ENCODE data around the gene THOC7. TPM values are rescaled to one million over a fixed set of nuclear protein-coding genes. Genes with fewer than 3 reads are reported as not detected.

THOC7 gene
- total RNA-seq (2022; extraction: Qiagen RNA extraction; ENCODE audit: low read depth), result 57.9 to 69.6 TPM (median 61.3 TPM) in 5 replicates

GRCh38 chr3:63863150-63864007 is at the start of gene THOC7, which contains the start of gene ATXN7:
Gene THOC7, minus strand, starts transcription at chr3:63863805. Its CDS starts 15 bp downstream, at chr3:63863790.
Gene ATXN7, plus strand, starts transcription at chr3:63863867. Its CDS starts 48,732 bp downstream, at chr3:63912599.

GRCh38 chr3:63911873-63912767 is 48.5 kb upstream of the THOC7 start, which contains the start of gene SCAANT1:
Gene SCAANT1, minus strand, starts transcription at chr3:63912383.

GRCh38 chr3:63819151-63819398 is 44.5 kb downstream of the THOC7 start, which contains the start of gene C3orf49:
Gene C3orf49, plus strand, starts transcription at chr3:63819299. Its CDS starts 173 bp downstream, at chr3:63819472.

Other genes starting within 250 kb of the THOC7 start
- gene SNTN, start 211.1 kb downstream of the THOC7 start, total RNA-seq (2022; extraction: Qiagen RNA extraction; ENCODE audit: low read depth), result not detected in 5 replicates
- gene C3orf49, start 44.5 kb downstream of the THOC7 start, total RNA-seq (2022; extraction: Qiagen RNA extraction; ENCODE audit: low read depth), result not detected in 5 replicates
- 2.9 to 5.9 TPM (median 4.0 TPM) in 5 replicates for gene ATXN7, start 62 bp upstream of the THOC7 start, total RNA-seq (2022; extraction: Qiagen RNA extraction; ENCODE audit: low read depth)
- gene SCAANT1, start 48.6 kb upstream of the THOC7 start, total RNA-seq (2022; extraction: Qiagen RNA extraction; ENCODE audit: low read depth), result 0.48 TPM in 1 of 5 replicates, not detected in the others
- gene PSMD6, start 159.7 kb upstream of the THOC7 start, total RNA-seq (2022; extraction: Qiagen RNA extraction; ENCODE audit: low read depth), result 75.9 to 83.2 TPM (median 78.9 TPM) in 5 replicates